Parathyroid adenoma (tissue), 2 donors: ENCODE results near the gene KIRREL3.

ENCODE experiments used
- H2AFZ ChIP-seq: fragments of 300-600 bp; sonication (generic); one replicate; pipeline ENCODE4 v1.7.0; 2017; ENCODE audit warnings: antibody characterized with exemption, mild to moderate bottlenecking
- H3K27ac ChIP-seq: fragments of 300-600 bp; sonication (generic); one replicate; pipeline ENCODE4 v1.7.0; 2017
- H3K27me3 ChIP-seq: fragments of 300-600 bp; sonication (generic); one replicate; pipeline ENCODE4 v1.7.0; 2017; ENCODE audit warnings: low read length; ENCODE audit not compliant: control insufficient read depth, insufficient read depth
- H3K36me3 ChIP-seq: fragments of 300-600 bp; sonication (generic); one replicate; pipeline ENCODE4 v1.7.0; 2017; ENCODE audit warnings: low read length; ENCODE audit not compliant: control insufficient read depth, insufficient read depth
- H3K4me1 ChIP-seq: fragments of 300-600 bp; sonication (generic); one replicate; pipeline ENCODE4 v1.7.0; 2017; ENCODE audit warnings: control low read depth
- H3K4me2 ChIP-seq: fragments of 300-600 bp; sonication (generic); one replicate; pipeline ENCODE4 v1.7.0; 2017; ENCODE audit warnings: low read length
- H3K4me3 ChIP-seq: fragments of 300-600 bp; sonication (generic); one replicate; pipeline ENCODE4 v1.7.0; 2017; ENCODE audit warnings: low read depth, low read length
- H3K79me2 ChIP-seq: fragments of 300-600 bp; sonication (generic); one replicate; pipeline ENCODE4 v1.7.0; 2017; ENCODE audit warnings: control low read depth
- H3K9ac ChIP-seq: fragments of 300-600 bp; sonication (generic); one replicate; pipeline ENCODE4 v1.7.0; 2017; ENCODE audit warnings: mild to moderate bottlenecking
- H3K9me3 ChIP-seq: fragments of 300-600 bp; sonication (generic); one replicate; pipeline ENCODE4 v1.7.0; 2017; ENCODE audit warnings: low read length; ENCODE audit not compliant: control insufficient read depth
- TF ChIP-seq, protein P1 (sequence below): fragments of 300-600 bp; sonication (generic); IDR thresholded peaks from one replicate; pipeline ENCODE4 v1.7.0; 2017; ENCODE audit warnings: antibody characterized with exemption, mild to moderate bottlenecking
- donor health status: primary hyperparathyroidism.

KIRREL3 gene

DNA sequence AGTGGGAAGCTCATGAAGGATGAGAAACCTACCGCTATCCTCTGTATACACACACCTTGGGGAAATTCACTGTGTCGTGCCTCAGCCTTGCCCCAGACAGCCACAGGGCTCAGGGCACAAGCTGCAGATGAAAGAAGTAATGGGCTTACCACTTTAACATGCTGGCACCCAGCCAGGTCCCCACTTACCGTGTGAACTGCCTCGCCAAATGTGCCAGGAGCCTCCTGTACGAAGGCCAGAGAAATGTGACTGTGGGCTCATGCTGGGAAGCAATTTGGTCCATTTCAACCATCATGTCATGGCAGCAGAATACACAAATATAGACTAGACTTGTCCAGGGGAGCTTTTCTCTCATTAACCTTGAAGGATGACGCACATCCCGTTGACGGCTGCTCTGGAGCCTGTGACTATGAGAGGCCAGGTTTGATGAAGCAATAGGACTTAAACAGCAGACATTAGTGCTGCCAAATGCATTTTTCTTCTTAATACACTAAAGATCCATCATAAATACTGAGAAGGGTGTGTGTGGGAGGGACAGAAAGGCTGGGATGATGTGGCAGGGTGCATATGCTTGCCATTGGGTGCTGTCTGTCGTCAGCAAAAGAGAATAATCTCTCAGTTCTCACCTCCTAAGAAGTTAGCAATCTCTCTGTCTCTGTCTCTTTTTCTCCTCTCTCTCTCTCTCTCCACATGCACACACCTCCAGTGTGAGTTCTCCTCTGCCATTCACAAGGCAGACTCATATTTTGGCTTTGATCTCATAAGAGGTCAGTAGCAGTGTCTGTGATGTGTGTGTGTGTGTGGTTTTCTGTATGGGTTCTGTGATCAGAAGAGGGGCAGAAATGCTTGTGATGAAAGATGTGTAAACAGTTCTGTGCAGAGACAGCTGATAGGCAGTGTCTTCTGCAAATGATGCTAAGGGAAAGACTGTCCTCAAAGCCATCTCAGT is 142.4 kb downstream of the KIRREL3 start:
- Histone ChIP-seq H3K36me3 (no peaks in the 10 kb centered on the region), H3K4me1 (no peaks in the 10 kb centered on the region), H2AFZ (no peak overlapping the region), H3K4me3 (no peak overlapping the region), H3K9ac (no peak overlapping the region), H3K27ac (no peak overlapping the region), H3K9me3 (no peaks in the 10 kb centered on the region), H3K79me2 (no peaks in the 10 kb centered on the region), H3K27me3 (no peaks in the 10 kb centered on the region), H3K4me2 (no peak overlapping the region)
- TF ChIP-seq, protein P1, sequence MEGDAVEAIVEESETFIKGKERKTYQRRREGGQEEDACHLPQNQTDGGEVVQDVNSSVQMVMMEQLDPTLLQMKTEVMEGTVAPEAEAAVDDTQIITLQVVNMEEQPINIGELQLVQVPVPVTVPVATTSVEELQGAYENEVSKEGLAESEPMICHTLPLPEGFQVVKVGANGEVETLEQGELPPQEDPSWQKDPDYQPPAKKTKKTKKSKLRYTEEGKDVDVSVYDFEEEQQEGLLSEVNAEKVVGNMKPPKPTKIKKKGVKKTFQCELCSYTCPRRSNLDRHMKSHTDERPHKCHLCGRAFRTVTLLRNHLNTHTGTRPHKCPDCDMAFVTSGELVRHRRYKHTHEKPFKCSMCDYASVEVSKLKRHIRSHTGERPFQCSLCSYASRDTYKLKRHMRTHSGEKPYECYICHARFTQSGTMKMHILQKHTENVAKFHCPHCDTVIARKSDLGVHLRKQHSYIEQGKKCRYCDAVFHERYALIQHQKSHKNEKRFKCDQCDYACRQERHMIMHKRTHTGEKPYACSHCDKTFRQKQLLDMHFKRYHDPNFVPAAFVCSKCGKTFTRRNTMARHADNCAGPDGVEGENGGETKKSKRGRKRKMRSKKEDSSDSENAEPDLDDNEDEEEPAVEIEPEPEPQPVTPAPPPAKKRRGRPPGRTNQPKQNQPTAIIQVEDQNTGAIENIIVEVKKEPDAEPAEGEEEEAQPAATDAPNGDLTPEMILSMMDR, result no peak

DNA sequence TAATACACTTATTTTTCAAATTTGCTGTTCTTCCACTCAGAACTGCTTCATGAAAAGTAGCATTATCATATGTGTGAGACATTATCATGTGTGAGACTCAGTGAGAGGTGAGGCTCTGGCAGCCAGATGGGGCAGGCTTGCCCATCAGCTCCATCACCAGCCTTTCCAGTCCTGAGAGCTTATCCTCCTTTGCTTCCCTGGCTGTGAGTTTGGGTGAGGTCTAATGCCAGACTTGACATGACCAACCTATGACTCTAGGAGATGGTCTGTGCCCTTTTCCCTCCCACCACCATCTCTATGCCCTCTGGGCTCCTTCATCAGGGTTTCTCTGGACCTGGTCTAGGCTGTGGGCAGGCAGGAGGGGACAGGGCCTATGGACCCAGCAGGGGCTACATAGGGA is 145.0 kb downstream of the KIRREL3 start:
- Histone ChIP-seq H3K9ac (no peak overlapping the region), H3K27ac (no peak overlapping the region), H3K79me2 (no peaks in the 10 kb centered on the region), H3K4me3 (no peak overlapping the region), H3K9me3 (no peaks in the 10 kb centered on the region), H3K4me2 (no peak overlapping the region), H3K36me3 (no peaks in the 10 kb centered on the region), H3K4me1 (no peaks in the 10 kb centered on the region), H3K27me3 (no peaks in the 10 kb centered on the region), H2AFZ (no peak overlapping the region)
- TF ChIP-seq, protein P1, result no peak

DNA sequence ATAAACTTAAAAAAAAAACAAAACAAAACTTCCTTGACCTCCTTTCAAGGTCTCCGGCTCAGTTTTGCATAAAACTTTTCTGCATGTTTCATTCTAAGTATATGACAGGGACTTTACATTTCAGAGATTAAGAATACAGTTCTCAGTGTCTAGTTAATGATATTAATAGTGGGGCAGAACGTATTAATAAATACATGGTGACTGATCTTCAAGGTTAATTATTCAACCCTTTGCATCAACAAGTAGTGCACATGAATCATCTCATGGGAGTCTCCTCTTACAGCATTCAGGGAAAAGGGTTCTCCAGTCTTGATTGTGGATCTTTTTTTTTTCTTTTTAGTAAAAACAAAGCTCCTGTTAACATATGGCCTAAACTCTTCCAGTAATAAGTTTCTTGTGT is 146.8 kb downstream of the KIRREL3 start:
- Histone ChIP-seq H2AFZ (no peak overlapping the region), H3K36me3 (no peaks in the 10 kb centered on the region), H3K27ac (no peak overlapping the region), H3K4me3 (no peak overlapping the region), H3K79me2 (no peaks in the 10 kb centered on the region), H3K4me1 (no peaks in the 10 kb centered on the region), H3K9me3 (no peaks in the 10 kb centered on the region), H3K4me2 (no peak overlapping the region), H3K27me3 (no peaks in the 10 kb centered on the region), H3K9ac (no peak overlapping the region)
- TF ChIP-seq, protein P1, result no peak

DNA sequence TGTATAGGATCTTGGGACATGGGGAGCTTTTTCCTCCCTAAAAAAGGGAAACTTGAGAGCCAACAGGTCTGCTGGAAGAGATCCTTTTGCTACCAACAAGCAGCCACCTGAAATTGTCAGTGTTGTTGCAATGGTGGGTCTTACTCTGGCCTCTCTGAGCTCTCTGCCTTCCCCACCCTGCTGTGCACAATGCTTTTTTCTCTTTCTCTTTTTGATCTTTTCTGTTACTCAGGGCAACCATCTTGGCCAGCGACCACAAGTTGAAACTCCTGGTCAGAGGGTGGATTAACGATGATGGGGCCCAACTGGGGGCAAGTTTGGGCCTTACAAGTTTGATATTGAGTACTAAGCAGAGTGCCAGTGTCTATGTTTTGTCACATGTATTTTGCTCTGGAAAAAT is 155.8 kb downstream of the KIRREL3 start:
- no peaks in the 10 kb centered on the region for H3K79me2 ChIP-seq
- no peak overlapping the region for H2AFZ ChIP-seq
- H3K9ac ChIP-seq, result no peak overlapping the region
- H3K9me3 ChIP-seq, result no peaks in the 10 kb centered on the region
- TF ChIP-seq, protein P1, result no peak
- no peak overlapping the region for H3K27ac ChIP-seq
- no peaks in the 10 kb centered on the region for H3K27me3 ChIP-seq
- H3K4me1 ChIP-seq, result no peaks in the 10 kb centered on the region
- H3K4me3 ChIP-seq, result no peak overlapping the region
- H3K4me2 ChIP-seq, result no peak overlapping the region
- H3K36me3 ChIP-seq, result no peaks in the 10 kb centered on the region

DNA sequence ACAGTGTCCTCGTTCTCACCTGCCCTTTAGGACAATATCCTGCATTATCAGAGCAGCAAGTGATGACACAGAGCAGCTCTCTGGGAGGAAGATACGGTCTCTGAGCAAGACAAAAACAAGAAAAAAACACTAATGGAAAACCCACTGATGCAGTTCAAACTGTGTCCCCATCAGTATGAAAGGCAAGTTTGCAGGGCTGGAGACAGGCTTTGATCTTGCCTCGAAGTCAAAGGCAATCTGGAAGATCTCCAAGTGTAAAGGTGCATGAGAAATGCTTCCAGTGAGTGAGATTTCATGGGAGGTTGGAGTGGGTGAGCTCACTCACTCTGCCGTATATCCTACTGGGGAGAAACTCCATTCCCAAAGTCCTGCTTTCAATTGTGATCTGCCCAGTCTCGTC is 157.5 kb downstream of the KIRREL3 start:
- H3K36me3 ChIP-seq, result no peaks in the 10 kb centered on the region

More for the DNA sequence above, 157.5 kb downstream of the KIRREL3 start:
- H3K27ac ChIP-seq, result no peak overlapping the region
- no peak overlapping the region for H3K4me3 ChIP-seq
- no peaks in the 10 kb centered on the region for H3K27me3 ChIP-seq
- TF ChIP-seq, protein P1, result no peak
- no peak overlapping the region for H2AFZ ChIP-seq
- no peaks in the 10 kb centered on the region for H3K4me1 ChIP-seq
- no peak overlapping the region for H3K4me2 ChIP-seq
- no peak overlapping the region for H3K9ac ChIP-seq
- no peaks in the 10 kb centered on the region for H3K79me2 ChIP-seq
- no peaks in the 10 kb centered on the region for H3K9me3 ChIP-seq
